Small intestine (tissue), 7 donors: ENCODE measurements around the gene ELMO2. TPM values are rescaled to one million over a fixed set of nuclear protein-coding genes. Genes with fewer than 3 reads are reported as not detected.

Source experiments
- DNase-seq, 2 donors: peaks; one replicate each; pipeline versions ENCODE4 v3.0.0 to v3.0.0-alpha.2; 2013
- FAIRE-seq: peaks from 2 replicates; lab custom pipeline; 2012; peaks lifted over from hg19 to GRCh38; lab: Jason Lieb, UNC
- H3K27ac ChIP-seq, 3 donors: one replicate each; pipeline ENCODE4 v1.5.1; 2013; ENCODE audit warnings: low read length in 2 of 3, mild to moderate bottlenecking in 2 of 3, control low read depth in 1 of 3, inconsistent platforms in 1 of 3, low read depth in 1 of 3, moderate library complexity in 1 of 3
- H3K27me3 ChIP-seq, 3 donors: one replicate each; pipeline ENCODE4 v1.6.1; 2013; ENCODE audit warnings: low read length in 3 of 3, inconsistent platforms in 1 of 3; ENCODE audit not compliant: control insufficient read depth in 3 of 3, insufficient read depth in 3 of 3
- H3K36me3 ChIP-seq, 3 donors: one replicate each; pipeline ENCODE4 v1.6.1; 2013; ENCODE audit warnings: low read length in 3 of 3, inconsistent platforms in 1 of 3, low read depth in 1 of 3, mild to moderate bottlenecking in 1 of 3, moderate library complexity in 1 of 3; ENCODE audit not compliant: control insufficient read depth in 3 of 3, insufficient read depth in 2 of 3
- H3K4me1 ChIP-seq, 3 donors: one replicate each; pipeline ENCODE4 v1.6.1; 2013; ENCODE audit warnings: low read length in 2 of 3, inconsistent platforms in 1 of 3, low read depth in 1 of 3, mild to moderate bottlenecking in 1 of 3, moderate library complexity in 1 of 3; ENCODE audit not compliant: control insufficient read depth in 3 of 3, insufficient read depth in 2 of 3
- H3K4me3 ChIP-seq, 3 donors: one replicate each; pipeline ENCODE4 v1.5.1; 2013; ENCODE audit warnings: low read length in 3 of 3, control low read depth in 1 of 3, inconsistent platforms in 1 of 3, low read depth in 1 of 3, mild to moderate bottlenecking in 1 of 3, moderate library complexity in 1 of 3
- H3K9me3 ChIP-seq, 2 donors: one replicate each; pipeline ENCODE4 v1.6.1; 2013; ENCODE audit warnings: low read depth in 1 of 2, low read length in 1 of 2; ENCODE audit not compliant: control insufficient read depth in 2 of 2, insufficient read depth in 1 of 2
- WGBS, 3 donors: extraction: QIAGEN DNeasy Blood & Tissue Kit; methylation state at CpG; one replicate each; pipeline ENCODE4 v1.1.7; 2013; 5-methylcytosine and 5-hydroxymethylcytosine counted together
- polyA plus RNA-seq, 4 donors: library from polyadenylated mRNA; stranded (reverse) in 3 of 4; unstranded in 1 of 4; fragments of 200-250 nt in 3 of 4; fragments of 120-200 nt in 1 of 4; gene quantifications; one replicate each; pipeline versions ENCODE4 v1.2.1 to v1.2.3, GENCODE V29; 2013
- donor health status: healthy with polysubstance abuse.
- donor health status: control.
- donor health status: control.
- donor health status: Bipolar disorder and iron deficiency.
- donor health status: healthy.

ELMO2 gene
- polyA plus RNA-seq, 4 donors = 13.2 to 29.9 (median 20.6) TPM

DNA sequence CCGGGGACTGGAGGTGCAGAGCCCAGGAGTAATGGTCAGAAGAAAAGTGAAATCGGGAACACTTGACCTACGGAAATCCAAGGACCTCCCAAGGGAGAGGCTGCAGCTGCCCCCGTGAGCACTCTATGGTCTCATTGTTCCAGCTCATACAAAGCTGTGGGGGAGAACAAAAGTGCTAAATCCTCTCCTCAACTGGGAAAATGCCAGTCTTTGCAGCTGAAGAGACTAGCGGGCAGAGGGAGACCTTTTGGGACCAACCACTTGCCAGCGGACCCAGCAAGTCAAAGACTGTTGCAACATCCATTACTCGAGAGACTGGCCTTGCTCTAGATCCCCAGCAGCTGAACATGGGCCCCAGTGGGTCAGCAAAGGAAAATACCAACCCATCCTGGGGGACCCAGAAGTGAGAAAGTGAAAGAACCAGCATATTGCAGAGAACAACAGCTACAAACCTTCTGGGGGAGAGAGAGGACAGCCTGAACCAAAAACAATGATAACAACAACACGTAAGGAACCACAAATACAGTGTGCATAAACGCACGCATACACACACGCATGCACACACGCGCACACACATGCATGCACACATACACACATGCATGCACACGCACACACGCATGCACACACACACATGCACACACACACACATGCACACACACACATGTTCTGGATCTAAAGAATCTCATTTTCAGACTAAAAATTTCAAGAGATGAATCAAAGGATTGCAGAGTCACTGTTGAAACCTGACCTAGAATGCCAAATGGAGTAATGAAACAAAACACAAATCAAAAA, 24.7 kb upstream of the ELMO2 start:
- no peak overlapping the region for H3K27ac ChIP-seq
- FAIRE-seq = no peak
- H3K36me3 ChIP-seq = no peaks in the 10 kb centered on the region
- no peak overlapping the region for H3K4me3 ChIP-seq
- WGBS, 3 donors = 80 to 85% (median 81%) methylated on average over 15 of the region's 15 CpGs
- no peaks in the 10 kb centered on the region for H3K4me1 ChIP-seq
- no peaks in the 10 kb centered on the region for H3K9me3 ChIP-seq
- DNase-seq = no peak
- no peaks in the 10 kb centered on the region for H3K27me3 ChIP-seq

GRCh38 chr20:46427384-46427783, 21.0 kb upstream of the ELMO2 start:
- no peaks in the 10 kb centered on the region for H3K36me3 ChIP-seq
- H3K27ac ChIP-seq = no peak overlapping the region
- H3K4me3 ChIP-seq = no peak overlapping the region
- DNase-seq (no peak), FAIRE-seq (no peak)
- no peaks in the 10 kb centered on the region for H3K27me3 ChIP-seq
- no peaks in the 10 kb centered on the region for H3K4me1 ChIP-seq
- H3K9me3 ChIP-seq = no peaks in the 10 kb centered on the region

GRCh38 chr20:46423882-46424482, 17.6 kb upstream of the ELMO2 start:
- Histone ChIP-seq H3K36me3 (no peaks in the 10 kb centered on the region), H3K4me1 (no peaks in the 10 kb centered on the region), H3K27me3 (no peaks in the 10 kb centered on the region), H3K9me3 (no peaks in the 10 kb centered on the region), H3K27ac (no peak overlapping the region), H3K4me3 (no peak overlapping the region)
- no peak for DNase-seq
- WGBS, 3 donors = 97 to 100% (median 98%) methylated on average over 2 of the region's 2 CpGs
- FAIRE-seq = no peak

GRCh38 chr20:46423342-46423741, 16.9 kb upstream of the ELMO2 start:
- Histone ChIP-seq H3K4me1 (no peaks in the 10 kb centered on the region), H3K27ac (no peak overlapping the region), H3K36me3 (no peaks in the 10 kb centered on the region), H3K27me3 (no peaks in the 10 kb centered on the region), H3K9me3 (no peaks in the 10 kb centered on the region), H3K4me3 (no peak overlapping the region)
- WGBS, 3 donors = 49 to 56% (median 51%) methylated on average over 3 of the region's 3 CpGs
- DNase-seq (no peak), FAIRE-seq (no peak)

- FAIRE-seq = no peak
- no peaks in the 10 kb centered on the region for H3K27me3 ChIP-seq
- H3K36me3 ChIP-seq = no peaks in the 10 kb centered on the region
- no peak for DNase-seq
- no peaks in the 10 kb centered on the region for H3K4me1 ChIP-seq
- no peaks in the 10 kb centered on the region for H3K9me3 ChIP-seq
- H3K4me3 ChIP-seq = no peak overlapping the region
- WGBS, 3 donors = 44 to 54% (median 45%) methylated on average over 5 of the region's 5 CpGs
- H3K27ac ChIP-seq = no peak overlapping the region
These were observed 14.5 kb upstream of the ELMO2 start for GRCh38 chr20:46420878-46421277.

GRCh38 chr20:46419882-46420281, 13.5 kb upstream of the ELMO2 start:
- Histone ChIP-seq H3K27ac (no peak overlapping the region), H3K4me3 (no peak overlapping the region), H3K27me3 (no peaks in the 10 kb centered on the region), H3K36me3 (no peaks in the 10 kb centered on the region), H3K4me1 (no peaks in the 10 kb centered on the region), H3K9me3 (no peaks in the 10 kb centered on the region)
- FAIRE-seq (no peak), DNase-seq (no peak)
- 38 to 68% (median 65%) methylated on average over 1 of the region's 1 CpG for WGBS, 3 donors

DNA sequence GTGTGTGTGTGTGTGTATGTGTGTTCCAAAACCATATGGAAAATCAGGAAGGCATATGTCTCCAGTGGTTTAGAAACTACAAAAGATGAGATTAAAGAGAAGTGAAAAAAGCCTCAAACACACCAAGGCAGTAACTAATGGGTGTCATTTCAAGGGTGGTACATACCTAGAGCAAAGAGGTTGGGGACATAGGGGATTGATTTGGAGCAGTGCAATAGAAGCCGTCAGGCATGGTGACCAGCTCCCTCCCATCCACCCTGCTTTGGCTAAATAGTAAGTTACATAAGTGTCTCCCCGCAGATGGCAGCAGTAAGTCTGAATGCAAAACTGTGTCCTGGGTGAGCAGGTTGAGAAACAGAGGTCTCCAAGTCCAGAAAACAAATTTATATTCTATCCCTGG, 10.4 kb upstream of the ELMO2 start:
- H3K4me3 ChIP-seq = no peak overlapping the region
- H3K36me3 ChIP-seq = no peaks in the 10 kb centered on the region
- H3K4me1 ChIP-seq = no peaks in the 10 kb centered on the region
- 71 to 90% (median 79%) methylated on average over 2 of the region's 2 CpGs for WGBS, 3 donors
- peaks cover 0 to 2% (median 0%) of the 10 kb centered on the region in 3 donors for H3K27me3 ChIP-seq
- FAIRE-seq = no peak
- no peaks in the 10 kb centered on the region for H3K9me3 ChIP-seq
- H3K27ac ChIP-seq = no peak overlapping the region
- DNase-seq = no peak

GRCh38 chr20:46416421-46416820, 10.0 kb upstream of the ELMO2 start:
- Histone ChIP-seq H3K27me3 (peaks cover 0 to 2% (median 0%) of the 10 kb centered on the region in 3 donors), H3K9me3 (no peaks in the 10 kb centered on the region), H3K27ac (no peak overlapping the region), H3K36me3 (no peaks in the 10 kb centered on the region), H3K4me3 (no peak overlapping the region), H3K4me1 (no peaks in the 10 kb centered on the region)
- WGBS, 3 donors = 73 to 79% (median 79%) methylated on average over 3 of the region's 3 CpGs
- DNase-seq = no peak
- no peak for FAIRE-seq
